HG03565 (cell line): ENCODE data around the gene IGF2BP2.
"Not testable (repeated sequence)": the region's sequence is repeated elsewhere in the genome, so short reads cannot be mapped to it uniquely, and the experiment has no call there.

Source experiments
- ATAC-seq: cut with Tn5 transposase; IDR thresholded peaks from one replicate; pipeline ENCODE4 v1.9.1; 2021; ENCODE audit warnings: mild to moderate bottlenecking, moderate library complexity; ENCODE audit not compliant: unreplicated experiment

Gene IGF2BP2

DNA sequence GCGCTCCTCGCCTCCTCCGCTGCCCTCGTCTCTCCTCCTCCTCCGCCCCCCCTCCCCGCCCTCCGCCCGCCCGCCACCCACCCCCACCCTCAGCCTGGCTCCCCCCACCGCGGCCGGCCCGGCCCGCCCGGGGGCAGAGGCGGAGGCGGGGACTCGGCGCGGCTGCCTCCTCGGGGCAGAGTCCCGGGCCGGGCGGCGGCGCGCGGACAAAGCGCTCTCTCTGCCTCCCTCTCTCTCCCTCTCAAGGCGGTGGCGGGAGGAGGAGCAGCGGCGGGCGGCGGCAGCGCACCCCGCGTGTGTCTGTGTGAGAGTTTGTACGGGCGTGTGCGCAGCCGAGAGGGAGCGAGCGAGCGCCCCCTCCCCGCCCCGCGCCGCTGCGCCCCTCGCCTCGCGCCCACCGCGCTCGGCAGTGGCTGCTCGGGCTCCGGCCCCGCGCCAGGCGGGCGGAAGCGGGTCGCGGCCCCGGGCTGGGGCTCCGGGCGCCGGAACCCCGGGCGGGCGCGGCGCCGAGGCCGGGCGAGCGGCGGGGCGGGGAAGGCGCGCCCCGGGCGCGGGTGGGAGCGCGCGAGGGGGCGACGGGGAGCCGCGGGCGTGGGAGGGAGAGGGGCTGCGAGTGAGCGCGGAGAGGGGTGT lies at the start of gene IGF2BP2:
TSS of gene IGF2BP2 (minus strand) at position 37 of the 633 bp plus-strand sequence. CDS start 82 bp downstream, outside the sequence.
- ATAC-seq = no peak

DNA sequence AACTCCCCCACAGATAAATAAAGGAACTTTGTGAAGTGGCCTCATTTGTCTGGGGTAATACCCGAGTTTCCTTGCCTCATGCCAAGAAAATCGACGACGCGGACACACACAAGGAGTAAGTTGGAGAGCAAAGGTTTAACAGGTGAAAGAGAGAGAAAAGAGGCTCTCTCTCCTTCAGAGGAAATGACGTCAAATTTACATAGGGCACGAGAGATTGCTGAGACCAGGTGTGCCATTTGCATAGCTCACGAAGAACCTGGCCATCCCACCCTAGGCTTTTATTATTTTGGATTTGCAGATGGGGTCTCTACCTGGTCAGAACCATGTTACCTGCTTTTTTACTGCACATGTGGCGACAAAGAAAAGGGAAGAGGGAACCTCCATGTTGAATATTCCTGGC lies 49.3 kb upstream of the IGF2BP2 start:
- ATAC-seq = no peak

DNA sequence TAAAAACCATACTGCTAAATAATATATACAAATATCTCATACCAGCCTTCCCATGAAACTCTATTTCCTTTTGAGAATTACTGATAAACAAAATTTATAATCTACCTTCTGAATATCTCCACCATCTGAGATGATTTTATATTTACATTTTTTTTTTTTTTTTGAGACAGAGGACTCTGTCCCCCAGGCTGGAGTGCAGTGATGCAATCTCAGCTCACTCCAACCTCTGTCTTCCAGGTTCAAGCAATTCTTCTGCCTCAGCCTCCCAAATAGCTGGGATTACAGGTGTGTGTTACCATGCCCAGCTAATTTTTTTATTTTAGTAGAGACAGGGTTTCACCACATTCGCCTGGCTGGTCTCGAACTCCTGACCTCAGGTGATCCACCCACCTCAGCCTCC lies 42.8 kb upstream of the IGF2BP2 start:
- ATAC-seq = no peak

DNA sequence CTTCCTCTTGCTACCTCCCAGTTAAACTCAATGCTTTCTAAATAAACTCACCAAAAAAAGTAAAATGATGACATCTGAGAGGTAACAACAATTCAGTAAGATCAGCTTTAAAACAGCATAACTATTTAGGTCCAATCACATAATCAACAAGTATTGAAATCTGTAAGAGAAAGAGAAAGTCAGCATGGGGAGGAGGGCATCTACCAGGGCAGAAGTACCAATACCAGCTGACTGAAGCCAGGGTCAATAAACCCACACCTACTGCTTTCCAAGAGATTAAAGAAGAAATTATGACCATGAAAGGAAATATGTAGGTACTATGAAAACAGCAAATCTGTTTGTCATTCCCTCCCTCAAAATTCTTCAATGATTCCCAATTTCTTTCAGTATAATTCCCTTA lies 42.2 kb upstream of the IGF2BP2 start:
- ATAC-seq = no peak

DNA sequence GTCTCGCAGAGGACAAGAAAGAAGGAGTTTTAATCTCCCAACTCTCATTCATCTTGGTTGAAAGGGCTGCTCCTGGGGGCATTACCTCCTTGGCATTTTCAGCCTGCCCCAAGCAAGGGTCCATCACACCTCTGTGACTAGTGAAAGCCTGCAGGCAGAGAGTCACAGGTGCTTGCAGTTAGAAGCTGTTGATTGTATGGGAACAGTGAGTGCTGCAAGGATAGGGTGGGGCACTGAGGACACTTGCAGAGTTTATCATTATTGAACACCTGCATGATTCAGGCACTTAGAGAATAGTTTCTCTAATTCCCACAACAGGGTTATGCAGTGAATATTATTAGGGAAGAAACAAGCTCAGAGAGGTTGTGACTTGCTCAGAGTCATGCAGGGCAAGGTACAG lies 41.7 kb upstream of the IGF2BP2 start:
- ATAC-seq = no peak

DNA sequence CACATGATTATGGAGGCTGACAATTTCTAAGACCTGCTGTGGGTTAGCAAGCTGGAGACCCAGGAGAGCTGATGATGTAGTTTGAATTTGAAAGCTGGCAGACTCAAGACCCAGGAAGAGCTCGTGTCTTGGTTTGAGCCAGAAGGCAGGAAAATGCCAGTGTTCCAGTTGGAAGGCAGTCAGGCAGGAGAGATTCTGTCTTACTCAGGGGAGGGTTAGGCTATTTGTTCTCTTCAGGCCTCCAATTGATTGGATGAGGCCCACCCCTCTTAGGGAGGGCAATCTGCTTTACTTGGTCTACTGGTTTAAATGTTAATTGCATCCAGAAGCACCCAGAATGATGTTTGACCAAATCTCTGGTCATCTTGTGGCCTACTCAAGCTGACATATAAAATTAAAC lies 40.4 kb upstream of the IGF2BP2 start:
- no peak for ATAC-seq

DNA sequence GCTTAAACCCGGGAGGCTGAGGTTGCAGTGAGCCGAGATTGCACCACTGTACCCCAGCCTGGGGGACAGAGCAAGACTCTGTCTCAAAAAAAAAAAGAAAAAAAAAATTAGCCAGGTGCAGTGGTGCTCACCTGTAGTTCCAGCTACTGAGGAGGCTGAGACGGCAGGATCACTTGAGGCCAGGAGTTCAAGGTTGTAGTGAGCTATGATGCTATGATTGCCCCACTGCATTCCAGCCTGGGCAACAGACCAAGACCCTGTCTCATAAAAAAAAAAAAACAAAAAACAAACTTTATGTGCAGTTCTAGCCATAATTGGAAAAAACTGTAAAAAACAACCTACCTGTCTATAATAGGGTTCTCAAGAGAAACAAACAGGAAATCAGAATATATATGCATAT lies 39.9 kb upstream of the IGF2BP2 start:
- ATAC-seq = no peak

DNA sequence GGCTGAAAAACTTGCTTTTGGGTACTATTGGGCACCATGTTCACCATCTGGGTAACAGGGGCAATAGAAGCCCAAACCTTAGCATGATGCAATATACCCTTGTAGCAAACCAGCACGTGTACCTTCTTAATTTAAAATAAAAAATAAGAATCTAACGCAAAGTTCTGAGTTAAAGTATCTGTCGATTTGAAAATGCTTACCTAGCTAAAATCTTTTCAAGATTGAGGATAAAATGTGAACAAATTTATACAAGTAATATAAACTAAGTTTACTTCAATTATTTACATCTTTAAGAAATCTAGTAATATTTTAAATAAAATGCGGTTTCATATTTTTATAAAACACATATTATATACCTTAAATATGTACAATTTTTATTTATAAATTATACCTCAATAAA lies 38.1 kb upstream of the IGF2BP2 start:
- no peak for ATAC-seq

DNA sequence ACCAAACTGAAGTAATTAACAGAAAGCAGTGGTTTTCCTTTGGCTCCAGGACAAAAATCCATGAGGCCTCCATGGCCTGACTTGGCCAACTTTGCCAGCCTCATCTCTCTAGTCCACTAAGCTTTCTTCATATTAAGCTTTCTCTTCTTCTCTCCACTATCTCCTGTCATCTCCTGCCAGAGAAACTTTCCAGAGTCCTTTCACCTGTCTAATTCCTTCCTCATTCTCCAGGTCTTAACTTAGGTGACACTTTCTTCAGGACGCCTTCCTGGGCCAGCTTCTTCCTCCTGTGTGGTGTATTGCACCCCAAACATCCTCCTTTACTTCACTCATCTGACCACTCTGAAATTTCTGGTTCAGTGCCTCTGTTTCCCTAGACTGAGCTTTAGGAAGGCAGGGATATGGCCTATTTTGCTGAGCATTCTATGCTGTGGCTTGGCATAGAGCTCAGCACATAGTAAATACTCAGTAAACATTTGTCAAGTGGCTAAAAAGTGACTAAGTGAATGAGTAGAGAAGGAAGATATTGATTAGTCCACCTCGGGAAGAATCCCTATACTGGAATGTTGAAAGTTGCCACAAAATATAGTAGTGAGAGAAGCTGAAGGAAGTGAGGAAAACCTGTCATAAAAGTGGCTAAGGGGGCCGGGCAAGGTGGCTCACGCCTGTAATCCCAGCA lies 34.6 kb upstream of the IGF2BP2 start:
- no peak for ATAC-seq

DNA sequence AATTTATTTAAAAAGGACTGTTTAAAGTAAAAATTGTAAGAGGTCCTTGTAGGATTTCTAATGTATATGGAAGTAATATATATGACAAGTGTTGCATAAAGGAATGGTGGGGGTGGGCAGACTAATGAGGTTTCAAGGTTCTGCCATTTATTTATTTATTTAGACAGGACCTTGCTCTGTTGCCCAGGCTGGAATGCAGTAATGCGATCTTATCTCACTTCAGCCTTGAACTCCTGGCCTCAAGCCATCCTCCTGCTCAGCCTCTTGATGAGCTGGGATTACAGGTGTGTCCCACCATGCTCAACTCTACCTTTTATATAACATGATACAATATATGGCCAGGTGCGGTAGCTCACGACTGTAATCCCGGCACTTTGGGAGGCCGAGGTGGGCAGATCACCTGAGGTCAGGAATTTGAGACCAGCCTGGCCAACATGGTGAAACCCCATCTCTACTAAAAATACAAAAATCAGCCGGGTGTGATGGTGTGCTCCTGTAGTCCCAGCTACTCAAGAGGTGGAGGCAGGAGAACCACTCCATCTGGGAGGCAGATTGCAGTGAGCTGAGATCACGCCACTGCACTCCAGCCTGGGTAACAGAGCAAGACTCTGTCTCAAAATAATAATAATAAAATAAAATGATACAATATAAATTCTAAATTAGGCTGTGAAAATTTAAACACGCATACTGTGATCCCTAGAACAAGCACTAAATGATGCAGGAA lies 33.8 kb upstream of the IGF2BP2 start:
- ATAC-seq = no peak

DNA sequence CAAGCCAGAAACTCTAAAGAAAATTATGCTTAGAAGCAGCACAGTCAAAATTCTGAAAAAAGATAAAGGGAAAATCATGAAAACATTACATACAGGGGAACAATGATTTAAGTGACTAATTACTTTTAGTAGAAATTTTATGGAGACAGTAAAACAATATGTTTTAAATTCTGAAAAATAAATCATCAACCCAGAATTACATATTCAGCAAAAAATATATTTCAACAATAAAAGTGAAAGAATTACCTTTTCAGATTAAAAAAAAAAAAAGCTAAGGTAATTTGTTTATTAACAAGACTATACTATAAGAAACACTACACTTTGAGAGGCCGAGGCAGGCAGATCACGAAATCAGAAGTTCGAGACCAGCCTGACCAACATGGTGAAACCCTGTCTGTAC lies 32.4 kb upstream of the IGF2BP2 start:
- no peak for ATAC-seq

DNA sequence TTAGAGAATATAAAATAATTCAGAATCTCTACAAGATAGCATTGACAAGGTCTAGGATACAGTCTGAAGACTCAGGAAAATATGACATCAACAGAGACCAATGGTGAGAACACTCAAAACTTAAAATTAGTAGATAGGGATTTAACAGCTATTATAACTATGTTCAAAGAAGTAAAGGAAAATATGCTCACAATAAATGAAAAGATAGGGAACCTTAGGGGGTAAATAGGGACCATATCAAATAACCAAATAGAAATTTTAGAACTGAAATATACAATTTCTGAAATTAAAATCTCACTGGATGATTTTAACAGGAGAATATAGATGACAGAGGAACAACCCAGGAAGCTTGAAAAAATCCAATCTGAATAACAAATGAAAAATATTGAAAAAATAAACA lies 31.8 kb upstream of the IGF2BP2 start:
- ATAC-seq = no peak

DNA sequence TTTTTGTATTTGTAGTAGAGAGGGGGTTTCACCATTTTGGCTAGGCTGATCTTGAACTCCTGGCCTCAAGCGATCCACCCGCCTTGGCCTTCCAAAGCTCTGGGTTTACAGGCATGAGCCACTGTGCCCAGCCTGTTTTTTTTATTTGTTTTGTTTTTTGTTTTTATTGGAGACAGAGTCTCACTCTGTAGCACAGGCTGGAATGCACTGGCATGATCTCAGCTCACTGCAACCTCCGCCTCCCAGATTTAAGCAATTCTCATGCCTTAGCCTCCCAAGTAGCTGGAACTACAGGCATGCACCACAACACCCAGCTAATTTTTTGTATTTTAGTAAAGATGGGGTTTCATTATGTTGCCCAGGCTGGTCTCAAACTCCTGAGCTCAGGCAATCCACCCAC lies 28.9 kb upstream of the IGF2BP2 start:
- ATAC-seq = not testable (repeated sequence)

DNA sequence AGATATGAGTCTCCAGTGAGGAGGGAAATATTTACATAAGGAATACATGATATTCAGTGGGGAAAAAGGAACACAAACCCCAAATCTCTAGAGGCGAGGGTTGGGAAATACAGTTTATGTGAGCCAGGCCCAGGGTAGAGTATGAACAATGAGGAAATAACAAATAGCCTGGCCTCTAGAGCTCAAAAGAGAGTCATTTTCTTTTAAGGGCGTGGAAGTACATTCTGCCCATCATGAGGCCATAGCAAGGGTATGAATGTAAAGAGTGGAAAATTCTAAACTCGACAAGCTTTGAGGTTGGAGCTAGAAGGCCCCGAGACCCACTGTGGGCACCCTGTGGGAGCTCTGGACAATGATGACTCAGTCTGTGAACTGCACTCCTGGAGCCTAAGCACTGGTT lies 27.8 kb upstream of the IGF2BP2 start:
- ATAC-seq = no peak

DNA sequence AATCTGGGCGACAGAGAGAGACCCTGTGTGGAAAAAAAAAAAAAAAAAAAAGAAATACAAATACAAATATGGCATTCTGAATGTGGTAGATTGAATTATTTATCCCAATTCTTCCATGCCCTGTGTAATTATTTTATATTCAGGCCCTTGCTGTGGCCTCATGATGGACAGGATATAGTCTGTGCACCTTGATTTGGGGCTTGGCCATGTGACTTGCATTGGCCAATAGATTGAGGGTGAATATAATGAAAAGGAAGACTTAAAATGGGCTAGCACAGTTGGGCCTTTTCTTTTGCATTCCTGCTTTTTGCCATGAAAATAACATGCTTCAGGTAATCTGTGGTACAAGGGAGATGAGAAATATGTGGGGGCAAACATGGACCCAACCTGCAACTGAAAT lies 27.1 kb upstream of the IGF2BP2 start:
- ATAC-seq = no peak

DNA sequence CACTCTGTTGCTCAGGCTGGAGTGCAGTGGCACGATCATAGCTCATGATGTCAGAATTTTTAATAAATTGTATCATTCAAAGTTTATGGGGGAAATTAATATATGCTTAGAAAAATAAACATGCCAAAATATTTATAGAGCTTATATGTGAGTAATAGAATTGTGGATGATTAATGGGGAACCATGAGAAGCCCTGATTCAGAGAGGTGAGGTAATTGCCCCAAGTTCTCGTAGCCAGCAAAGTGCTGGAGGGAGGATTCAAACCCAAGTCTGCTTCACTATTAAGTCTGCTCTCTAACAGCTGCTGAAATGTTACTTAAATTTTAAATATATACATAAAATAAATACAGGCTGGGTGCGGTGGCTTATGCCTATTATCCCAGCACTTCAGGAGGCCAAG lies 26.2 kb upstream of the IGF2BP2 start:
- ATAC-seq = no peak

DNA sequence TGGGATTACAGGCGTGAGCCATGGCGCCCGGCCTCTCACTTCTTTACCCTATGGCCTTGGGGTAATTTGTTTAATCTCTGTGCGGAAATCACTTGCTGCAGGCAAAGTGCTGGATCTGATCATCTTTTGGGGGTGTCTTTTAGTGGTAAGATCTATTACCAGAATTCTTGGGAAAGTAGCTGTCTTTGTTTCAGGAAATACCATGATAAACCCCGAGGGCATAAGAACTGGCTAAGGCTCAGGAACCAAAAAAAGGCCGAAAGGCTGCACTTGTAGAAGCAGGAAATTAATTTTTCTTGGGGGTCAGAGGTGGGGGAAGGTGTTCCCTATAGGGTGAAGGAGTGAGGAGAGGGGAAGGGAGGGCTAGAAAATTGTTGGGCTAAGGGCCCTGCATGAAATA lies 22.7 kb upstream of the IGF2BP2 start:
- no peak for ATAC-seq

DNA sequence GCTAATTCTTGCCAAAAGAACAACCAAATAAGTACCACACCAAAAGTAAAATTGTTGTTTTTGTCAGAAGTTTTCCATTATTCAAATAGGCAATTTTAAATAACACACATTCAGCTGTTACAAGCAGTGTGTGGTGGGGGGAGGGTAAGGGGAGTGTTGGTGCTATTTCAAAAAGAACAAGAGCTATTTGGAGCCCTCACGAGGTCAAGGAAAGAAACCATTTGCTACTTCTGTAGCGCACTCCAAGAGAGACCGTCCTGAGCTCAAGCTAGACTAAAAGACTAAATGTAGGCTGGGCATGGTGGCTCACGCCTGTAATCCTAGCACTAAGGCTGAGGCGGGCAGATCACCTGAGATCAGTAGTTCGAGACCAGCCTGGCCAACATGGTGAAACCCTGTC lies 21.2 kb upstream of the IGF2BP2 start:
- ATAC-seq = no peak

DNA sequence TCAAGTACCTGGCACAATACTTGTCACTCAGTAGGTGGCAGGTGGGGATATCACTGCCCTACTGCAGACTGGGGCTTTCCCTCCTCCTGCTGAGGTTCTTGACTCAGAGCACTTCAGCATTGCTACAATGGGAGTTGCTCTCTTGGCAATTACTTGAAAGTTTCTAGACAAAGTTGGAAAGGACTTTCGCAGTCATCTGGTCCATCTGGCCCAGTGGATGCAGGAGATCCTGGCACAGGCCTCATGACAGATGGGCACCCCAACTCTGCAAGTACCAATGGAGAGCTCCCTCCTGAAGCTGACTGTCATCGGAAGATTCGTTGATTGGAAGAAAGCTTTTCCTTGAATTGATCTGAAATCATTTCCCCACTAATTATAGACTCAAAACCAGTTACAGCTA lies 19.2 kb upstream of the IGF2BP2 start:
- no peak for ATAC-seq

DNA sequence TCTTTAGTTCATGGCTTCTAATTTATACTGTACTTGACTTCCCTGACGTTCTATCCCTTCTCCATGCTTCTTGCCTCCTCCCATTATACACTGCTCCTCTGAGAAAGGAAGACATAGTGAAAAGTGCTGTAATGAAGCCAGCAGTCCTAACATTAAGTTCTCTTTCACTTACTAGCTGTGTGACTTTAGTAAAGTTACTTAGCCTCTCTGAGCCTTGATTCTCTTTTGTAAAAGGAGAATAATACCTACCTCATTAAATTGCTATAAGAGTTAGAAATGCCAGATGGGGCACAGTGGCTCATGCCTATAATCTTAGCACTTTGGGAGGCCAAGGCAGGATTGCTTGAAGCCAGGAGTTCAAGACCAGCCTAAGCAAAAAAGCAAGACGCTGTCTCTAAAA lies 18.8 kb upstream of the IGF2BP2 start:
- ATAC-seq = no peak

DNA sequence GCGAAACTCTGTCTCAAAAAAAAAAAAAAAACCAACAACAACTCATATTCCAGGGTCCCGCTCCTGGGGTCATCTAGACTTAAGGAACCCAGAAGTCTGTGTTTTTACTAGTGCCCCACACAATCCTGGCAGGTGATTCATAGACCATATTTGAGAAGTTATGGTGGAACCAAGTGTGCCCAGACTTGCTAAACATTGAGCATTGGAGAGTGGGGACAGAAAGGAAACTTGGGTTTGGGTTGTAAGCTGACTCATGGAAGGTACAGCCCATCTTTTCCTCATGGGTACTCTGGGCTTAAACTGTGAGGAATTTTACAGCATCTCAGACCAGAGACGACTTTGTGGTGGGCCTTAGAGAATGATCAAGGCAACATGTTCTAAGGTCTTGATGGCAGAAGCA lies 18.3 kb upstream of the IGF2BP2 start:
- ATAC-seq = no peak

DNA sequence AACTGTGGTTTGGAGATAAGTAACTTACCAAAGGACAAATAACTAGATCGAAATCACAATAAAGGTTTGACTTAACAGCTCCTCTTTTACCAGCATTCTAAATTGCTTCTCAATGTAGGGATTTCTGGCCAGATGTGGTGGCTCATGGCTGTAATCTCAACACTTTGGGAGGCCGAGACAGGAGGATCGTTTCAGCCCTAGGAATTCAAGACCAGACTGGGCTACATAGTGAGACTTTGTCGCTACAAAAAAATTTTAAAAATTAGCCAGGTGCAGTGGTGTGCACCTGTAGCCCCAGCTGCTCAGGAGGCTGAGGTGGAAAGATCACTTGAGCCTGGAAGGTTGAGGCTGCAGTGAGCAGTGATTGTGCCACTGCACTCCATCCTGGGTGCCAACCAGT lies 17.4 kb upstream of the IGF2BP2 start:
- ATAC-seq = no peak
